AG04450 (cell line): Measurements from ENCODE around the gene DOCK3. TPM values are rescaled to one million over a fixed set of nuclear protein-coding genes. Genes with fewer than 3 reads are reported as not detected.

ENCODE experiments used
- CTCF ChIA-PET: fragments of 300-600, 350-600 bp; formaldehyde crosslinking; extraction: SDS; loops from one replicate; lab custom pipeline; 2022; ENCODE audit warnings: antibody characterized with exemption, inconsistent platforms; lab: Charles Lee
- POLR2A ChIA-PET: fragments of 350-600 bp; formaldehyde crosslinking; extraction: SDS; loops from one replicate; lab custom pipeline; 2021; ENCODE audit warnings: antibody characterized with exemption, inconsistent platforms; lab: Yijun Ruan, JAX
- DNase-seq: peaks from one replicate; pipeline ENCODE4 v3.0.0-alpha.2; 2011; ENCODE audit warnings: low read depth, low spot score
- H3K27ac ChIP-seq: one replicate; pipeline ENCODE4 v1.5.1; 2012; ENCODE audit warnings: low read depth, low read length, control low read depth
- H3K27me3 ChIP-seq: one replicate; pipeline ENCODE4 v1.6.0; 2012; ENCODE audit warnings: low read length; ENCODE audit not compliant: control insufficient read depth, insufficient read depth
- H3K4me3 ChIP-seq: 2 replicates; pipeline ENCODE4 v1.5.1; 2011; ENCODE audit warnings: mild to moderate bottlenecking, low read depth, low read length, control low read depth
- H3K9me3 ChIP-seq: 2 replicates; pipeline ENCODE4 v1.5.1; 2012; ENCODE audit warnings: low read length; ENCODE audit not compliant: control insufficient read depth, insufficient read depth
- polyA plus RNA-seq: library from polyadenylated mRNA; depleted of rRNA; stranded (reverse); fragments of >200 nt; gene quantifications from 2 replicates; pipeline ENCODE4 v1.2.3, GENCODE V29; 2011
- TF ChIP-seq, protein P1 (sequence below): IDR thresholded peaks from 2 replicates; pipeline ENCODE4 v1.5.1; 2011; ENCODE audit warnings: low read depth, low read length, control low read depth, inconsistent platforms

The DOCK3 gene
- polyA plus RNA-seq, 1 experiment, result 0.07 TPM

DNA sequence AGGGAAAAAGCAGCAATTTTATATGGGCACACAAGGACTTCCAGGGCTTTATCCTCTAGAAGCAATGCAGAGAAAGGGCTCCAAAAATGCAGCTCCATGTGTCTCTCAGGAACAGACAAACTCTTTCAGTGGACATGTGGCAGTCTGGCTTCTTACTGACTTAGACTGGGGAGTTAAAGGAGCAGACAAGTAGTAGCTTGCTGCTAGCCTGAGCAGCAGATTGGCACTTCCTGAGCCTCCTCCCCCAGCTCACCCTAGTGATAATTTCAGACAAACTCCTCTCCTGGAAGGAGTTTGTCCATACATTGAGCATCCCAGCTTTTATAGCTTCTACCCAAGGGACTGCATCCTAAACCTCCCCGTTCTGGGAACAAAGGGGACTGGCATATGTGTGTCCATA lies 608.7 kb downstream of the DOCK3 start:
- H3K9me3 ChIP-seq, result no peaks in the 10 kb centered on the region; the same call in 1 of the 2 replicates
- TF ChIP-seq, protein P1, sequence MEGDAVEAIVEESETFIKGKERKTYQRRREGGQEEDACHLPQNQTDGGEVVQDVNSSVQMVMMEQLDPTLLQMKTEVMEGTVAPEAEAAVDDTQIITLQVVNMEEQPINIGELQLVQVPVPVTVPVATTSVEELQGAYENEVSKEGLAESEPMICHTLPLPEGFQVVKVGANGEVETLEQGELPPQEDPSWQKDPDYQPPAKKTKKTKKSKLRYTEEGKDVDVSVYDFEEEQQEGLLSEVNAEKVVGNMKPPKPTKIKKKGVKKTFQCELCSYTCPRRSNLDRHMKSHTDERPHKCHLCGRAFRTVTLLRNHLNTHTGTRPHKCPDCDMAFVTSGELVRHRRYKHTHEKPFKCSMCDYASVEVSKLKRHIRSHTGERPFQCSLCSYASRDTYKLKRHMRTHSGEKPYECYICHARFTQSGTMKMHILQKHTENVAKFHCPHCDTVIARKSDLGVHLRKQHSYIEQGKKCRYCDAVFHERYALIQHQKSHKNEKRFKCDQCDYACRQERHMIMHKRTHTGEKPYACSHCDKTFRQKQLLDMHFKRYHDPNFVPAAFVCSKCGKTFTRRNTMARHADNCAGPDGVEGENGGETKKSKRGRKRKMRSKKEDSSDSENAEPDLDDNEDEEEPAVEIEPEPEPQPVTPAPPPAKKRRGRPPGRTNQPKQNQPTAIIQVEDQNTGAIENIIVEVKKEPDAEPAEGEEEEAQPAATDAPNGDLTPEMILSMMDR, result no peak
- H3K27ac ChIP-seq, result no peak overlapping the region
- POLR2A ChIA-PET, result no interaction called here
- CTCF ChIA-PET, result interaction anchor here (1.0 kb wide), 1 partner anchor 27 kb away, joined by 5 read pairs; no protein-coding TSS in a partner anchor
- DNase-seq, result no peak
- no peak overlapping the region for H3K4me3 ChIP-seq
- H3K27me3 ChIP-seq, result peaks cover 3% of the 10 kb centered on the region

DNA sequence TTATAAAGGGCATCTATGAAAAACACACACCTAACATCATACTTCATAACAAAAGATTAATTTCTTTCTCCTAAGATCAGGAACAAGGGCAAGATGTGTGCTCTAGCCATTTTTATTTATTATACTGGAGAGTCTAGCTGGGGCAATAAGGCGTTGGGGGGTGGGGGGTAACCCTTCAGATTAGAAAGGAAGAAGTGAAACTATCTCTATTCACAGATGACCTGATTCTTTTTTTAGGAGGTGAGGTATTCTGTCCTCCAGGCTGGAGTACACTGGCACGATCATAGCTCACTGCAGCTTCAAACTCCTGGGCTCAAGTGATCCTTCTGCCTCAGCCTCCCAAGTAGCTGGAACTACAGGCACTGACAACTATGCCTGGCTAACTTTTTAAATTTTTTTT lies 620.9 kb downstream of the DOCK3 start:
- H3K27me3 ChIP-seq, result no peaks in the 10 kb centered on the region
- H3K9me3 ChIP-seq, result no peaks in the 10 kb centered on the region
- no peak for DNase-seq
- H3K27ac ChIP-seq, result no peak overlapping the region
- TF ChIP-seq, protein P1, result no peak
- ChIA-PET CTCF (interaction anchor here (1.3 kb wide), 1 partner anchor 16 kb away, joined by 3 read pairs; no protein-coding TSS in a partner anchor), POLR2A (no interaction called here)
- no peak overlapping the region for H3K4me3 ChIP-seq

DNA sequence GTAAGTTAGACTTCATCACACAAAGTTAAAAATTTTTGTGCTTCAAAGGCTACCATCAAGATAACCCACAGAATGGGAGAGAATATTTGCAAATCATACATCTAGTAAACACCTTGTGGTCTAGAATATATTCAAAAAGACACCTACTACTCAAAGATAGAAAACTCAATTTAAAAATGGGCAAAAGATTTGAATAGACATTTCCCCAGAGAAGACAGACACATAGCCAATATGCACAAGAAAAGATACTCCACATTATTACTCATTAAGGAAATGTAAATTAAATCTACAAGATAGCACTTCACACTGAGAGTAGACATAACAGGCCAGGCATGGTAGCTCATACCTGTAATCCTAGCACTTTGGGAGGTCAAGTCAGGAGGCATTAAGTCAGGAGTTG lies 622.6 kb downstream of the DOCK3 start:
- Histone ChIP-seq H3K27ac (no peak overlapping the region), H3K9me3 (no peaks in the 10 kb centered on the region), H3K4me3 (no peak overlapping the region), H3K27me3 (no peaks in the 10 kb centered on the region)
- TF ChIP-seq, protein P1, result no peak
- POLR2A ChIA-PET, result no interaction called here
- CTCF ChIA-PET, result interaction anchor here (0.7 to 1.3 kb wide), 2 partner anchors 14 to 315 kb away, joined by 3 to 4 read pairs; no protein-coding TSS in a partner anchor
- DNase-seq, result no peak

DNA sequence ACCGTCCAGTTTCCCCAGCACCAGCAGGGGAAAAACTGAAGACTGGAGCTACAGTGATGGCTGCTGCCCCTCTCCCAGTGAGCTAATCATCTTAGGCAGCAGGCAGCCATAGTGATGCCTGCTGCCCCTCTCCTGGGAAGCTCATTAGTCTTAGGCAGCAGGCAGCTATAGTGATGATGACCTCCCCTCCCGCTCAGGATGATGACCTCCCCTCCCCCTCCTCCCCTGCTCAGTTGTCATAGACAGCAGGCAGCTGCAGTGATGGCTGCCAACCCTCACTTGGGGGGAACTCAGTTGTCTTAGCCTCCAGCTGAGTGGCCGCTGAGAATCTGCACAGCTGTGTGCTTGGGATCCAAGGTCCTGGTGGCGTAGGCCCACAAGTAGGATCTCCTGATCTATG lies 629.5 kb downstream of the DOCK3 start:
- H3K27me3 ChIP-seq, result peaks cover 3% of the 10 kb centered on the region
- DNase-seq, result no peak
- H3K9me3 ChIP-seq, result no peaks in the 10 kb centered on the region
- CTCF ChIA-PET, result no interaction called here
- H3K27ac ChIP-seq, result no peak overlapping the region
- POLR2A ChIA-PET, result no interaction called here
- no peak overlapping the region for H3K4me3 ChIP-seq
- TF ChIP-seq, protein P1, result no peak

DNA sequence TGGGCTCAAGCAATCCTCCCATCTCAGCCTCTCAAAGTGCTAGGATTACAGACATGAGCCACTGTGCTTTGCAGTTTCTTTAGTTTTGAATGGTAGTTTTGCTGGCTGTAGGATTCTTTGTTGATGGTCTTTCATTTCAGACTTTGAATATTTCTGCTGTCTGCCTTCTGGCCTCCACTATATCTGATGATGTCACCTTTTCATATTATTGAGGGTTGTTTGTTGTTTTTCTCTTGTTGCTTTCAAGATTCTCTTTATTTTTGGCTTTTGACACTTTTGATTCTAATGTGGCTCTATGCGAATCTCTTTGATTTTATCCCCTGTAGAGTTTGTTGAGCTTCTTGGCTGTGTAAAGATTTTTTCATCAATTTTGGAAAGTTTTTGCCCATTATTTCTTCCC lies 631.4 kb downstream of the DOCK3 start:
- DNase-seq, result no peak
- Histone ChIP-seq H3K9me3 (no peaks in the 10 kb centered on the region), H3K4me3 (no peak overlapping the region), H3K27me3 (peaks cover 3% of the 10 kb centered on the region), H3K27ac (no peak overlapping the region)
- CTCF ChIA-PET, result no interaction called here
- POLR2A ChIA-PET, result no interaction called here
- TF ChIP-seq, protein P1, result no peak
